Epithelial cell of proximal tubule (primary cell): Measurements from ENCODE around the gene PKIG. TPM values are rescaled to one million over a fixed set of nuclear protein-coding genes. Genes with fewer than 3 reads are reported as not detected.
"Not testable (repeated sequence)": the region's sequence is repeated elsewhere in the genome, so short reads cannot be mapped to it uniquely, and the experiment has no call there.

ENCODE experiments used
- DNase-seq: peaks from one replicate; pipeline ENCODE4 v3.0.0-alpha.2; 2011; ENCODE audit warnings: low read depth
- H3K4me3 ChIP-seq: 2 replicates; pipeline ENCODE4 v1.5.1; 2011; ENCODE audit warnings: low read depth, mild to moderate bottlenecking, low read length
- total RNA-seq: library from RNA; depleted of rRNA; stranded (reverse); fragments of >200 nt; gene quantifications from 2 replicates; pipeline ENCODE4 v1.2.3, GENCODE V29; 2015
- TF ChIP-seq, protein P1 (sequence below): conservative IDR thresholded peaks from 2 replicates; pipeline ENCODE4 v1.5.1; 2012; ENCODE audit warnings: low read depth, mild to moderate bottlenecking, low read length

PKIG gene
- total RNA-seq, 1 donor from 2014 or later = 64.3 TPM

GRCh38 chr20:44586289-44586911, 4.0 kb downstream of the PKIG start:
- no peak for DNase-seq
- no peak overlapping the region for H3K4me3 ChIP-seq
- TF ChIP-seq, protein P1, sequence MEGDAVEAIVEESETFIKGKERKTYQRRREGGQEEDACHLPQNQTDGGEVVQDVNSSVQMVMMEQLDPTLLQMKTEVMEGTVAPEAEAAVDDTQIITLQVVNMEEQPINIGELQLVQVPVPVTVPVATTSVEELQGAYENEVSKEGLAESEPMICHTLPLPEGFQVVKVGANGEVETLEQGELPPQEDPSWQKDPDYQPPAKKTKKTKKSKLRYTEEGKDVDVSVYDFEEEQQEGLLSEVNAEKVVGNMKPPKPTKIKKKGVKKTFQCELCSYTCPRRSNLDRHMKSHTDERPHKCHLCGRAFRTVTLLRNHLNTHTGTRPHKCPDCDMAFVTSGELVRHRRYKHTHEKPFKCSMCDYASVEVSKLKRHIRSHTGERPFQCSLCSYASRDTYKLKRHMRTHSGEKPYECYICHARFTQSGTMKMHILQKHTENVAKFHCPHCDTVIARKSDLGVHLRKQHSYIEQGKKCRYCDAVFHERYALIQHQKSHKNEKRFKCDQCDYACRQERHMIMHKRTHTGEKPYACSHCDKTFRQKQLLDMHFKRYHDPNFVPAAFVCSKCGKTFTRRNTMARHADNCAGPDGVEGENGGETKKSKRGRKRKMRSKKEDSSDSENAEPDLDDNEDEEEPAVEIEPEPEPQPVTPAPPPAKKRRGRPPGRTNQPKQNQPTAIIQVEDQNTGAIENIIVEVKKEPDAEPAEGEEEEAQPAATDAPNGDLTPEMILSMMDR = no peak

DNA sequence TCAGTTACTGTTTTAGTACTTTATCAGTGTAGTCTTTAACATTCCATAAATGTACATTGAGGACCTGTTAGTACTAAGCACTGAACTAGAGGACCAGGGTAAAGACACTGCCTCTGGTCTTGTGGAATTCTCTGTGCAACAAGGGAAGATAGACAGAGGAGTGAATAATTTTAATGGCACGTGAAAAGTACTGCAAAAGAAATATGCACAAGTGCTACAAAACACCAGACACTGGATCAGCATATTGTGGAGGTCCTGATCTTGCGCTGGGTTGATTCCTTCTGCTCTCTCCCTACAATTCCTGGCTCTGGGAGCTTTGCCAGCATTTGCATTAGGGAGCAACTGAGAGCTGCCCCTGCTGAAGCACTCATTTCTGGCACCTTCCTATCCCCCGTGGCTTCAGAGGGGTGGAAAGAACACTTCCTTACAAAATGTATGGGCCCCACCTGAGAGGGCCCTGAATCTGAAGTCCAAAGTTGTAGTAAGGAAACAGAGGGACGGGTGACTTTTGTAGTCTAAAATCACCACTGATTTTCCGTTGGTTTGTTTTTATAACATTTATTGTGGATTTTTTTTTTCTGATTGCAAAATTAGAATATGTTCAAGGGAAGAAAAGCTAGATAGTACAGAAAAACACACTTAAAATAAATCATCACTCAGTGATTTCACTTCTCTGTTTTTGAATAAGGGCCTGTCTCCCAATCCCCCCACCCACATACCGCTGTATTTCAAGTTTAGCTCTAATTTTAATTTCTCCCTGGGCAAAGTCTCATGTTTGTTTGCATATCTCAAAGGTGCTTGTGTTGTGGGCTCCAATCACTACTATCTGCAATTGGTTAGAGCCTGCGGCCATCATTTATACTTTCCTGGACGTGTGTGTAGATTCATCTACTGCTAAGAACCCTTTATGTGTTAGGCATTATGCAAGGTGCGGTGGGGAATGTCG, 4.9 kb downstream of the PKIG start:
- TF ChIP-seq, protein P1 = no peak
- no peak for DNase-seq
- no peak overlapping the region for H3K4me3 ChIP-seq

DNA sequence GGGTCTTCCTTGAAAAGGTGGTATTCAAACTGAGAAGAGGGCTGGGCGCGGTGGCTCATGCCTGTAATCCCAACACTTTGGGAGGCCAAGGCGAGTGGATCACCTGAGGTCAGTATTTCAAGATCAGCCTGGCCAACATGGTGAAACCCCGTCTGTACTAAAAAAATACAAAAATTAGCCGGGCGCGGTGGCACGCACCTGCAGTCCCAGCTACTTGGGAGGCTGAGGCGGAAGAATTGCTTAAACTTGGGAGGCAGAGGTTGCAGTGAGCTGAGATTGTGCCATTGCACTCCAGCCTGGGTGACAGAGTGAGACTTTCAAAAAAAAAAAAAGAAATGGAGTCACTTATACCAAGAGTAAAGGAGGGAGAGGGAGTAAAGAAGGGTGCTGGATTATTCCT, 5.9 kb downstream of the PKIG start:
- DNase-seq, H3K4me3 ChIP-seq: not testable (repeated sequence)

DNA sequence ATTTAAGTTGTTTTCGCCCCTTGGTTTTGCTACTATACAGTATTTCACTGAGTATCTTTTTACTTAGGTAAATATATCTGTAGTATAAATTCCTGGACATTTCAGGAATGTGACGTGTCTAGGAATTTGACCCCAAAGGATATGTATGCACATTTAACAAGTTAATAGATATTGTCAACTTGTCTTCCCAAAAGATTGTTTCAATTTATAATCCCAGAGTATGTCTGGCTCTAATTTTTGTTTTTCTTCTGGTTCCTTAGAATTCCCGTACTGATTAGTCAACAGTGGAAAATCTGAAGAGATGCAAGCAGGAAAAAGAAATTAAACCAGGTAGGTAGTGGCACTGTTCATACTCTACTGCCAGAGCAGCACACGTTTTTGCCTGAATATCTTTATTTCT, 7.2 kb downstream of the PKIG start:
- no peak for DNase-seq
- TF ChIP-seq, protein P1 = no peak
- H3K4me3 ChIP-seq = no peak overlapping the region

DNA sequence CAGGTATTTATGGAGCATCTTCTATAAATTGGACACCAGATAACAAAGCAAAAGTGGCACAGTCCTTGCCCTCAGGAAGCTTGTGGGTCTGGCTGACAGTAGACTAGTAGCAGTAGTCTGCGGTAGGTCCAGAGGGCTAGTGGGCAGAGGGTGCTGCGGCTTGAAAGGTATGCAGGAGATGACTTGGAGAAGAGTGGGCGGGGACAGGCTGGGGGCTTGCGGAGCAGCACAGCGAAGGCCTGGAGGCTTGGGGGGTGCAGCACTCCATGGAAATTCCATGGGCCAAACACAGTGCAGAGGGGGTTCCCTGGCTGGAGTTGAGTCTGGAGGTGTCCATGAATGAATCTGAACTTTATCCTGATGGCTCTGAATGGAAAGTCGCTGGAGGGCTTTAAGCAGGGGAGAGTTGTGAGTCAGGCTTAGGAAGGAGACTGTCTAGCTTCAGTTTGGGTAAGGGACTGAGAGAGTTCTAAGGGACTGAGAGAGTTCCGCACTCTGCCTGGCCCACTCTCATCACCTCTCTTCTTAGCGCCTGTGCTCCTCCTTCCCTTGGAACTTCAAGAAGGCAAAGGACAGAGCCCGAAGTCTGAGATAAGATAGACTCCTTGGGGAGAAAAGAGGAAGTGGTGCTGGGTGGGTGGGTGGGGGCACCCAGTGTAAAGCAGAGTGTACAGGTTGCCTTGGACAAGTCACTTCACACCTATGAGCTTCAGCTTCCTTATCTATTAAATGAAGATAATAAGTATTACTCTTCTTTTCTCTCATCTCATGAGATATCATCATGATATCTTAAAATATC, 8.8 kb downstream of the PKIG start:
- TF ChIP-seq, protein P1 = no peak
- no peak overlapping the region for H3K4me3 ChIP-seq

DNA sequence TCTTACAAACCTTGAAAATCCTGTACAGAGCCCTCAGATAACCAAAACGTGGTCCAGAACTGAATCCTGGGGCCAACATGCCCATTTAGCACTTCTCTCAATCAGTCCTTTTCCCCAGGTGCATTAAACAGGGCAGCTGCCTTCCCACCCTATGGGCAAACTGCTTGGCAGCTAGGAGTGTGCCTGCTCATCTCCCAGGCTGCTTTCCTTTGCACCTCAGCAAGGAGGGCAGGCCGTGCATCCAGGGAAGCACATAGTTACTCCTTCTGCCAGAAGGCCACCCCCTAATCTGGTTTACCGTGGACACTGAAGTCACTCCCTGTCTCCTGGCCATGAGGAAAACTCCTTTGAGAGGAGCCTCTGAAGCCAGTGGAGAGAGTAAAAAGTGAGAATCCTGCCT, 10.0 kb downstream of the PKIG start:
- no peak overlapping the region for H3K4me3 ChIP-seq
- TF ChIP-seq, protein P1 = no peak
- no peak for DNase-seq

More for the DNA sequence above, 8.8 kb downstream of the PKIG start:
- DNase-seq = no peak

DNA sequence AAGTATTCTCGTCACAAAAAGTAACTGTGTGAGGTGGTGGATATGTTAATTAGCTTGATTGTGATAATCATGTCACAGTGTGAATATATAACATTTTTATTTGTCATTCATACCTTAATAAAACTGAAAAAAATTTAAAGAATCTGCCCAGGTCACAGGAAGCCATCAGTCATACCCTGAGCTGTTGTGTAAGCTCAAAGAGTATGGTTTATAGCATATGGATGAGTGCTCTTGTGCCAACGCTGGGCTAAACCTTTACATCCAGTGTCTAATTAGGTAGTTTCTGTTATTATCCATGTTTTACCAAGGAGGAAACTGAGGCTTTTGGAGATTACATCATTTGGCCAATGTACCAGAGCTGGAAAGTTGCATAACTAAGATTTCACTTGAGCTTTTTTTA, 11.4 kb downstream of the PKIG start:
- no peak overlapping the region for H3K4me3 ChIP-seq
- TF ChIP-seq, protein P1 = no peak
- no peak for DNase-seq
